Activated naive CD4-positive, alpha-beta T cell (primary cell): ENCODE measurements around the gene COMMD4.
"Not testable (repeated sequence)": the region's sequence is repeated elsewhere in the genome, so short reads cannot be mapped to it uniquely, and the experiment has no call there.

Source experiments
- DNase-seq, 4 experiments: peaks; one replicate each; lab custom pipeline; 2025; lab: John Stamatoyannopoulos, UW

COMMD4 gene

DNA sequence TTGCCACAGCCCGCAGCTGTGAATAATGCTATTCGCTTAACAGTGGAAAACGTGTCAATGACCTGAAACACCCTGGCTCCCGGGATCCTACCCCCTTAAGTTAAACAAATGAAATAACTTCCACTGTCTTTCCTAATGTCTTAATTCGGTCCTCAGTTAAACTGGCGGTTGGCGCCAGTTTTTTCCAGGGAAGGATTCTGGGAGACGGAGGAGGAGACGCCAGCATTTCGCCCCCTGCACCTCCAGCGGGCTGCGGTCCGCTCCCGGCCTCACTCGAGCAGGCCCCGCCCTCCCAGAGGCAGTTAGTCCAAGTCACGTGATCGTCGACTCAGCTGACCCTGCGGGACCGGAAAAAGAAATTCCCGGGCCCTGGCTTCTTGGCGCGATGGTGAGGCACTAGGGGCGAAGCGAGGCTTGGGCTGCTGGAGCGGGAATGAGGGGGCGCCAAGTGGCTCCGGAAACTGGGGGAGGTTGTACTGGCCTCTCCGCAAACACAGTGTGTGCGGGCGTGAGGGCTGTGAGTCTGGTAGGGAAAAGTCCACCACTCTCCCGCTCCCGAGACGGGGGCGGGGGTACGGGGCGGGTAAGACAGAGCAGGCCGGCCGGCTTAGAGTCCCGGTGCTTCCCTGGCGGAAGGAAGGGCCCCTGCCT, at the start of gene COMMD4:
COMMD4 (plus strand) TSS at position 359 of the 651 bp plus-strand sequence; CDS start at position 386, 27 bp downstream.
- DNase-seq, result peak; percentile 29 to 74 (median 56)

DNA sequence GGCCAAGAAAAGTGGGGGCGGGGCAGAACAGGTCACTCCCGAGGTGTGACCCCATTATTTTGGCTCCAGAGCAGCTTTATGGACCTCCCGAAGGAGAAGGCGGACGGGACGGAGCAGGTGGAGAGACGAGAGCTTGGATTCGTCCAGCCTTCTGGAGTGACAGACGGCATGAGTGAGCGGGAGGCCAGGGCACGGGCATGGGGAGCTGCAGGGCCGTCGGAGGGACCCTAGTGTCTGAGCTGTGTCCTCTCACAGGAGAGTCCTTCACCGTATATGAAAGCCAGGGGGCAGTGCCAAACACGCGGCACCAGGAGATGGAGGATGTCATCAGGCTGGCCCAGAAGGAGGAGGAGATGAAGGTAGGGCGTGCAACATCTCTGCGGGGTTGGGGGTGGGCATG, 42.2 kb upstream of the COMMD4 start:
- not testable (repeated sequence) for DNase-seq

DNA sequence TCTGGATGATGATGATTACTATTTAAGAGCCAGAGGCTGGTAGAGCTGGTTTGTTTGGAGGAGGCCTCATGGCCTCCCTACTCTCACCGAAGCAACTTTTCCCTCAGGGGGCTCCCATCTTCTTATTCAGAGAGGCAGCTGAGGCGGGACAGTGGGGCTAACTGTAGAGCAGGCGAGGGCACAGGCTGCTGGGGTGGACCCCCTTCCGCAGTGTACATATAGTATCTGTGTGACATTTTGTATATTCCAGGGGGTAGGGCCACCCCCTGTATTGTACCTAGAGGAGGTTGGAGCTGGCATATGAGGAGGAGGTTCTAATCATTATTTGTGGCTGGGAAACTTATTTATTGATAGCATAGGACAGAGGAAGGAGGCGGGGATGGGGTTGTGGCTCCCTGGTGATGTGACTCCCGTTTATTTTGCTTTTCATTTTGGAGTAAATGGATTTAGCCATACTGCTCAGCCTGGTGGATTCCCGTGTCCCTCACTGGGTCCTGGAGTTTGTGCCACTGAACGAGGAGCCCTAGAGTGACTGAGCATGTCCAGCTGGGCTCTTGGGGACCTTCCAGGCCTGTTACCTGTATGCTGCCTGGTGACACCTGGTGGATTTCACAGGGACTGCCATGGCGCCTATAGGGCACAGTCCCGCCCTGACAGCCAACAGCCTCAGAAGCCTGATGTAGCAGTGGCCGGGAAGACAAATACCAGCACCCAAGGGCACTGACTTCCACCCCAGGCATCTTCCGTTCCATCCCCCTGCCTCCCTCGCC, 37.1 kb upstream of the COMMD4 start:
- not testable (repeated sequence) for DNase-seq

DNA sequence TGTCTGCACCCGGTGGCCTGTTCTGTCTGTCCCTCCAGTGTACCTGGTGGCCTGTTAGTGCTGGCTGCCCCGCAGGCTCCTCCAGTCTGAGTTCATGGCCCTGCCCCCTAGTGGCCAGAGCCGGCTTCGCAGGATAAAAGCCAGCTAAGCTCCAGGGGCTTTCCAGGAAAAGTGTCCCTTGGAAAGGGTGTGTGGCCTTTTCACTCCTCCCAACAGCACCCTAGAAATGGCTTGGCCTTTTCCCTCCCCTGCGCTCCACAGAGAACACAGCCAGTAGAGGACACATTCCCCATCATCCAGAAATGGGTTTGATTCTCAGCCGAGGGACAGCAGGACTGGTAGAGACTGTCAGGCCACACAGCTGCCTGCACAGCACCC, 36.6 kb upstream of the COMMD4 start:
- DNase-seq, result not testable (repeated sequence)

DNA sequence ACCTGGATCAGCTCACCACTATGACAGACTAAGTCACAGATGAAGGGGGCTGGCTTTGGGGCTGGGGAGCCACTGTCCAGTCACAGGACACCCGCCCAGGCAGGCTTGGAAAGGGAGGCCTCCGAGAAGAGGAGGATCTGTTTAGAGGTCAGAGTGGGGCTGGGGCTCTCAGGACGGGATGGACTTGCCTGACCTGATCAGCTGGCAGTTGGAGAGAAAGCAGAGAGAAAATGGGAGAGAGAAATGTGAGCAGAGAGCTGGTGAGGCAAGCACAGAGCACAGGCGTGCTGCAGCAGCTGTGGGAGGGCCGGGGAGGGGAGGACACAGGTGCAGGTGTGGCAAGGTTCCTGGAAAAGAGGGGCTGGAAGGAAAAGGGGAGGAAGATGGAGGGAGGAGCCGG, 35.8 kb upstream of the COMMD4 start:
- DNase-seq, result not testable (repeated sequence)

DNA sequence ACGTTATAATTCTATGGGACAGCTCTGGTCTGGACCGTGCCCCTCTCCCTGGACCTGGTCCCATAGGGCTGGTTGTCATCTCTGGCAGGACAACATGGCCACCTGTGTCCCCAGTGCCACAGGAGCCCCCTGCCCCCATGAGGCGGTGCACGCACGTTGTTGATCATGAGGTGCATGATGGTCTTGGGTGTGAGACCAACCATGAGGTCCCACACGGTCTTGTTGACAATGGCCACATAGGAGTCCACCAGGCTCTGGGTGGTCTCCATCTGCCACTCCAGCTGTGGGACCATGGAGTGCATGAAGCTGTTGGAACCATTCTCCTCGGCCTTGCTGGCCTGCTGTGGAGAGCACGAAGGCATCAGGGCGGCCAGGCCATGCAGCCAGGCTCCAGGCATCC, 33.5 kb upstream of the COMMD4 start:
- no peak for DNase-seq

DNA sequence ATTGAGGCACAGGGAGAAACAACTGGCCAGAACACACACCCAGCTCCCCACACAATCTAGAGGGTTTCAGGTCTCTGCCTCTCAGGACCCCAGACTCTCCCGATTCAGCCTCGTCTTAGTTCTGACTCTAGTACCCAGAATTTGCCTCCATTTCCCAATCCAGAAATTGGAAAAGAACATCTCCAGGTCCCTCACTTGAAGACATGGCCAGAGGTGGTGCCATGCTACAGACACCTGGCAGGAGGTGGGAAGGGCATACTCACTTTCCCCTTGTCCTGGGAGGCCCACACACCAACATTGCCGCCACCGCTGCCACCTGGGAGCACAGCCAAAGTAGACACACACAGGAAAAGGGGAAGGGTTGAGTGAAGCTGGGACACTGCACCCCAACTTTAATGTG, 33.1 kb upstream of the COMMD4 start:
- not testable (repeated sequence) for DNase-seq

DNA sequence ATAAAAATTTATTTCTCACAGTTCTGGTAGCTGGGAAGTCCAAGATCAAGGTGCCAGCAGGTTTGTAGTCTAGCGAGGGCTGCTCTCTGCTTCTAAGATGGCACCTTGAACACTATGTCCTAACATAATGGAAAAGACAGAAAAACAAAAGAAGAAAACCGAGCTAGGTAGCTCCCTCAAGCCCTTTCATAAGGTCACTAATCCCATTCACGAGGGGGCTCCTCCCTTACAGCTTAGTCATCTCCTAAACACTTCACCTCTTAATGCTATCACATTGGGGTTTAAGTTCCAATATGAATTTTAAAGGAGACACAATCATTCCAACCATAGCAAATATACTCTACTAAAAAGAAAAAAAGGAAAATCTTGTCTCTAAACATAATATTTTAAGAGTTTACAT, 29.7 kb upstream of the COMMD4 start:
- DNase-seq, result no peak

DNA sequence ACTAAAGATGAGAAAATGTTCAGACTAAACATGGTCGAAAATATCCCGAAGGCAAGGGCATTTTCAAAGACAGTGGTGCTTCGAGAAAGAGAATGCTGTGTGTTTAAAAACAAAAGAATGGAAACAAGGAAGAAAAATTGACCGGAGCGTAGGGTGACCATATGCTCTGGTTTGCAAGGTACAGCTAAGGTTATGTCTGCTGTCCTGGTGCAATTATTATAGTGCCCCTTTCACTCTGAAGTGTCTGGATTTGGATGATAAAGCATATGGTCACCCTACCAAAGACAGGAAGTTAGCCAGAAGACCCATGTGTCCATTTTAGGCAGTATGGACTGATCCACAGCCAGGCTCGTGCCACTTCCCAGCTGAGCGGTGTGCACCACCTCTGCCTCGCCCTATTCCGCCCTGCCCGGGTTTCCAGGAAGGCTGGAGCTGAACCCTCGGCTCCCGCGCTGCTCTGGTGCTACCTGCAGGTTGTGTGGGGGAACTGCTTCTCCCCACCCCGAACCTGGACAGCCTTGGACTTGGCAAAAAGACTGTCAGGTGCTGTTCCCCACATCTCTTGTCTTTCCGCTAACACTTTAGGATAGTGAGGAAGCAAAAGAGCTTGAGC, 28.0 kb upstream of the COMMD4 start:
- no peak for DNase-seq

DNA sequence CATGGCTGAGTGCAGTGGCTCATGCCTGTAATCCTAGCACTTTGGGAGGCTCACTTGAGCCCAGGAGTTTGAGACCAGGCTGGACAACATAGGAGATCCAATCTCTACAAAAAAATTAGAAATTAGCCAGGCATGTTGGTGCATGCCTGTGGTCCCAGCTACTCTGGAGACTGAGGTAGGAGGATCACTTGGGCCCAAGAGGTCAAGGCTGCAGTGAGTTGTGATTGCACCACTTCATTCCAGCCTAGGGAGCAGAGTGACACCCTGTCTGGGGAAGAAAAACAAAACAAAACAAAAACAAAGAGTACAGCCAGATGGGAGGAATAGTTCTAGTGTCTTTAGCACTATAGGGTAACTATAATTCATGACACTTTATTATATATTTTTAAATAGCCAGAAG, 26.2 kb upstream of the COMMD4 start:
- no peak for DNase-seq

DNA sequence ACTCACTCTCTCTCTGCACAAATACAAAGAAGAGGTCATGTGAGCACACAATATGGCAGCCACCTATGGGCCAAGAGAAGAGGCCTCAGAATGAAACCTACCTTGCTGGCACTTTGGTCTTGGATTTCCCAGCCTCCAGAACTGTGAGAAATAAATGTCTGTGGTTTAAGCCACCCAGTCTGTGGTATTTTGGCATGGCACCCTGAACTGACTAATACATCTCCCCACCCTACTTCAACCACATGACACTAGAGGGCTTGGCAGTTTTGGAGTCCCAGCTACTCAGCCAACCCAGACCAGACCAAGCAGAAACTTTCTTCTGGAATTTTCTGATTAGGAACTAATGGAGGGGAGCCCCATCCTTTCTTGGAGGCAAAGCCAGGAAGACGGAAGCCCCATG, 23.3 kb upstream of the COMMD4 start:
- DNase-seq, result not testable (repeated sequence)

DNA sequence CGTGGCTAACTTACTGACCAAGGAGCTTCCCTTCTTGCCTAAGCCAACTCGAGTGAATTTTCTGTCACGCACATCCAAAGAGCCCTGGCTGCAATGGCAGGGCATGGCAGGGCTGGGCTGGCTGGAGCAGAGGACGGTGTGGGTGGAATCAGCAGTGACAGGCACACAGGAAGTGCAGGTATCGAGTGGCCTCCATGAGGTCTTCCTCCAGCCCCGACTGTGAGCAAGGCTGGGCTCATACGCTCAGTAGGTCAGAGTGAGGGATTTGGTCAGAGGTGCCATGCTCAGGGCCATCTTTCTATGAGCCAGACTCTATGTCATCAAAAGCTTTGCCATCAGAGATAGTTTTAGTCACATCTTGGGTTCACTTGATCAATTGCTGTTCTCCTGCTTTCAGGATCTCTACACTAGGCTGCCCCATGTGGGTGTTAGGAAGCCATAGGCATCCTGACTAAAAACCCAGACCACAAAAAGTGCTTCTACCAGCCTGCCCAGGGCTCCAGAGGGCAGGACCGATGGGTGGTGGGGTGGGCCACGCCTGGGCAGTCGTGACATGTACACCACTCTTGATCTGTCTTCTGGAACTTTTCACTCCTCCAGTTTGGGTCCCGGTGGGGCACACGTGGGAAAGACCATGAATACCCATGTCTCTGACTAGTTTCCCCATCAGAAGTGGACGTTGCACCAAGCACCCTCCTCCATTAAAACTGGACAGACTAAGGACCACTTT, 22.6 kb upstream of the COMMD4 start:
- no peak for DNase-seq

DNA sequence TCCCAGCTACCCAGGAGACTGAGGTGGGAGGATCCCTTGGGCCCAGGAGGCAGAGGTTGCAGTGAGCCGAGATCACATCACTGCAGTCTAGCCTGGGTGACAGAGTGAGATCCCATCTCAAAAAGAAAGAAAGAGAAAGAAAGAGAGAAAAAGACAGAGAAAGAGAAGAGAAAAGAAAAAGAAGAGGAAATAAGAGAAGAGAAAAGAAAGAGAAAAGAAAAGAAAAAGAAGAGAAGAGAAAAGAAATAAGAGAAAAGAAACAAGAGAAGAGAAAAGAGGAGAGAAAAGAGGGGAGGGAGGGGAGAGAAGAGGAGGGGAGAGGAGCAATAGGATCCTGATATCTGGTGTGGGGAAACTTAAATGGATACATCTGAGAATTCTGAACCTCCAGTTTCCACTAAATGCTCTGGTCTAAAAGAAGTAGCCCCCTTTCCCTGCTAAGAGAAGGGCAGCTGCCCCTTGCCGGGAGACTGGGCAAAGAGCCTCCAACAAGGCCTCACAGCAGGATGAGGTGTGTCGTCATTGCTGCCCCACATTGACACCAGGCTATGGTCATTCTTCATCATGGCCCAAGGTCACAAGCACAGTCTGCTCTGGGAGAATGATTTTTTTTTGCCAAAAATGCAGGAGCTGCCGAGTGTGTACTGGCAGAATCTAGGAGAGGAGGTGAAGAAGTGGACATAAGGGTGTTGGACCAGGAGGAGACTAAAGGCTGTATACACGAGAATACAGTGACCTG, 21.1 kb upstream of the COMMD4 start:
- no peak for DNase-seq

DNA sequence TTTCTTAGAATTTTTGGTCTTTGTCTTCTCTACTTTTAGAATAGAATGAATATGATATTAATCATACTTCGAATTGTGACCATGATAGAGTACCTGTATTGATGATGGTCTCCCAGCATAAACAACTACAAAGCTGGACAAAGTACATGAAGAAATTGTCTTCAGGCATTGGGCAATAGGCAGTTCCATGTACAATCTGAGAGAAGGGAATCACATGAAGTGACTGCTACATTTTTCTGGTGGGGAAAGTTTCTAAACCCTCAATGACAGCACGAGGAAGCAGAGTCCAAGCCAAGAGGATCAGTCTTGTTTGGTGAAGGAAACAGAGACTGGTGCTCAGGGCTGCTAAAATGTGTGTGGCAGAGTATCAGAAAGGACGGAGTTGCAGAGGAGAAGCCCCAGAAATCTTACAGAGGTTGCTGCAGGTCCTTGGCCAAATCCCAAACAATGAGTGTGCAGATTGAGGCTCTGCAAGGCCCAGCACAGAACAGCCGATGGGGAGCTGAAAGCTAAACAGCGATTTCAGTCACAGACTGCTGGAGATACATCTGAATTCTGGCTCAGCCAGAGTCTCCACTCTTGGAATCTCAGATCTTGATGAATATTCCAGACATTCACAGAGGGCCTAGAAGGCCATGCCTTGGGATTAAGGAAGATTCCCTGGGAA, 16.5 kb upstream of the COMMD4 start:
- not testable (repeated sequence) for DNase-seq

DNA sequence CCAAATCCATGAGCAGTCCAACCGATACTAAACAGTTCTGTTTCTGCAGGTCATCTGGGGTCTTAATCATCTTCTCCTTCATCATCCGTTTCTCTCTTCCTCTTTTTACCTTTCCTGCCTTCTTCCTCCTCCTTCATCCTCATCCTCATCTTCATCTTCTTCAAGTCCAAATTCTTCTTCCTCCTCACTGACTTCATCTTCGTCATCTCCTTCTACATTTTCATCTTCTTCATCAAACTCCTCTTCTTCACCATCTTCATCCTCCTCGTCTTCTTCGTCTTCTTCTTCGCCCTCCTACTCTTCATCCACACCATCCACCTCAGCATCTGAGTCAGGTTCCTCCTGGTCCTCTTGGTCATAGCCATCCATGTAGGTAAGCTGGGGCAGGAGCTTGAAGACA, 14.2 kb upstream of the COMMD4 start:
- no peak for DNase-seq

DNA sequence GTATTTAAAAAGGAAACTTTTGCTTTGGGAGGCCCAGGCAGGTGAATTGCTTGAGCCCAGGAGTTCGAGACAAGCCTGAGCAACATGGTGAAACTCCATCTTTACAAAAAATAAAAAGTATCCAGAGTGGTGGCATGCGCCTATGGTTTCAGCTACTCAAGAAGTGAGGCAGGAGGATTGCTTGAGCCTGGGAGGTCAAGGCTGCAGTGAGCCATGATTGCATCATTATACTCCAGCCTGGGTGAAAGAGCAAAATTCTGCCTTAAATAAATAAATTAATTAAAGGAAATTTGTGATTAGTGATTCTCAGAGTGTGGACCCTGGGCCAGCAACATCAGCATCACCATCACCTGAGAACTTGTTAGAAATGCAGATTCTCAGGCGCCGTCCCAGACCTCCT, 9.9 kb upstream of the COMMD4 start:
- no peak for DNase-seq

DNA sequence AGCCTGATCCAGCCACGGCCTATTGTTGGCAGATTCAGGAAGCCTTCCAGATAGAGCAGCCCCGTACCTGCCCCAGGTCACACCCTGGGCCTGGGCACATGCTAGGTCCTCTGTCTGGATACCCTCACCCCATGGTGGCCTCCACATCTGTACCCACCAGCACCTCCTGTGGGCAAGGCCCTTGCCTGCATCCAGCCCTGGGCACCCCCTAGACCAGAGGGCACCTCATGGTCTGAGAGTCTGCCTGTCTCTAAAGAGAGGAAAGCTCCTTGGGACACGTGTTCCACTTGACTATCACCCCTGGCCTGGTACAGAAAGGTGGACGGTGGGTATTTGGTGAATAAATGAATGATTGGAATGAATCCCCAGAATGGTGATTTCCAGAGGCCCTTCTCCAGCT, 8.9 kb upstream of the COMMD4 start:
- no peak for DNase-seq

DNA sequence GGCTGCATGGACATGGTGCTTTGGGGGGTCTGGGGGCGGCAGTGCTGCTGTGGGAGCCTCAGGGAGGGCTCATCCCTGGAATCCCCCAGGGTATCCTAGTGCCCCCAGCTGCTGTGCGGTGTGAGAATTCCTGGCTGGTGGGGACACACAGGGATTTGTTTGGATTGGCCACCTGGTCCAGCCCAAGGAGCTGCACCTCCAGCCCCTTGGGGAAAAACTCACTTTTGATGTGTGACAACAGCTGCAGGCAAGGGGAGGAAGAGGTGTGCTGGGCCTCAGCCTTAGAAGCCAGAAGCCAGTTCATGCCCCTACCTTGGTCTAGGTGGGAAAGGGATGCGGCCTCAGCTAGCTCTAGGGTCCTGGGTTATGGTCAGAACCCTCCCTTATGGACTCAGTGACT, 8.4 kb upstream of the COMMD4 start:
- DNase-seq, result no peak

DNA sequence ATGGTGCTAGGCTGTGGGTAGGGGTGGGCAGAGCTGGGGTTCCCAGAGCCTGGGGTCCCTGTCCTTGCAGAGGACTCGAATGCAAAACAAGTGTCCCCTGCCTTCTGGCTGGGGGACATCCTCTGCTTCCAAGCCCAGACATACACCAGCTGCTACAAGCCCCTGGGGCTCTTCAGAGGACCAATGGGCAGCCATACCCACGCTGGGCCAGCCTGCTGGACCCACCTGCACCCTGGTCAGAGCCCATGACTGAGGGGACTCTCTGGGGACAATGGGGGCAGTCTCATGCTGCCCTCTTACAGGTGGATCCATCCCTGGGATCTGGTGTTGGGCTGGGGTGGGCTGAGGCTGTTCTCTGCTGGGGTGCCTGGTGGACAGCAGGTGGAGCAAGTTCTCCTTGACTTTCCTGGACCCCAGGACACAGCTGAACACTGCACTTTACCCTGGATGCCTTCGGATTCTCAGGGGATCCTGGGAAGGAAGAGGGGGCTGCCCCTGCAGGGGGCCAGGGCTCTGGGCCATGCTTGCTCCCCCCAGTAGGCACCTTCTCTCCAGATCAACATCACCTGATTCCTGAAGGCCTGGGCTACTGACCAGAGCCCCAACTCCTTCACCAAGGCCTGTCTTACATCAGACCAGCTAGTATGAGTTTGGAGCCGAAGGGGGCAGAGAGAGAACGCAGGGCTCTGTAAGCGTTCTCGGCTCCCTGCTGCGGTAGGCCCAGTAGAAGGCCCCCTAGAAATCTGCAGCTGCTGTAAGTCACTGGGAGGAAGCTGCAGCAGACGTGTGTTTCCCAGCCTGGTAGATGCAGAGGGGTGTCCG, 7.2 kb upstream of the COMMD4 start:
- DNase-seq, result no peak

DNA sequence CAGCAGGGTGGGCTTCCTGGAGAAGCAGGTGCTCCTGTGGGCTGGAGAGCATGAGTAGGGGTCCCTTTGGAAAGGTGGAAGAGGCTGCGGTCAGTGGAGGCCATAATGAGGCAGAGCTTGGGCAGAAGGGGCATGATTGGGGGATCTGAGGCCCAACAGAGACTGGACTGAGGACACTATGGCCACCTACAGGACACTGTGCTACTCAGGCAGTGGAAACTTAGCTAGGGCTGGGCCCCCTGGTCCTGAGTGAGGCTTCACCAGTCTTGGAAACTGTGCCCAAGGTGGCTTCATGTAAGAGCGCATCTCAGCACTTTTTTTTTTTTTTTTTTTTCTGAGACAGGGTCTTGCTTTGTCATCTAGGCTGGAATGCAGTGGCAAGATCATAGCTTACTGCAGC, 6.3 kb upstream of the COMMD4 start:
- DNase-seq, result no peak
